GM12891 (cell line): ENCODE results near the gene LILRA6.
A peak's percentile ranks its signal among the peaks of the same experiment; 100 is the strongest.
"Not testable (repeated sequence)": the region's sequence is repeated elsewhere in the genome, so short reads cannot be mapped to it uniquely, and the experiment has no call there.

Experiments
- DNase-seq: peaks from one replicate; pipeline ENCODE4 v3.0.0; 2011; ENCODE audit warnings: low spot score; ENCODE audit not compliant: insufficient read length
- FAIRE-seq: peaks from 2 replicates; lab custom pipeline; 2011; peaks lifted over from hg19 to GRCh38; lab: Jason Lieb, UNC
- PAX5 ChIP-seq: IDR thresholded peaks from 2 replicates; pipeline ENCODE4 v1.6.1; 2011; ENCODE audit warnings: low read length, moderate library complexity, mild to moderate bottlenecking; ENCODE audit not compliant: insufficient read depth, severe bottlenecking
- POLR2A ChIP-seq: IDR thresholded peaks from 2 replicates; pipeline ENCODE4 v1.6.1; 2011; ENCODE audit warnings: low read depth, low read length, control low read depth
- POLR2AphosphoS5 ChIP-seq: IDR thresholded peaks from 2 replicates; pipeline ENCODE4 v1.6.1; 2011; ENCODE audit warnings: low read depth, low read length, control low read depth
- POU2F2 ChIP-seq: IDR thresholded peaks from 2 replicates; pipeline ENCODE4 v1.6.1; 2011; ENCODE audit warnings: low read depth, mild to moderate bottlenecking, control low read depth, low read length, moderate library complexity
- SPI1 ChIP-seq: IDR thresholded peaks from 2 replicates; pipeline ENCODE4 v1.6.1; 2011; ENCODE audit warnings: low read depth, low read length, control low read depth
- TAF1 ChIP-seq: IDR thresholded peaks from 2 replicates; pipeline ENCODE4 v1.6.1; 2011; ENCODE audit warnings: low read depth, low read length, control low read depth

LILRA6 gene

DNA sequence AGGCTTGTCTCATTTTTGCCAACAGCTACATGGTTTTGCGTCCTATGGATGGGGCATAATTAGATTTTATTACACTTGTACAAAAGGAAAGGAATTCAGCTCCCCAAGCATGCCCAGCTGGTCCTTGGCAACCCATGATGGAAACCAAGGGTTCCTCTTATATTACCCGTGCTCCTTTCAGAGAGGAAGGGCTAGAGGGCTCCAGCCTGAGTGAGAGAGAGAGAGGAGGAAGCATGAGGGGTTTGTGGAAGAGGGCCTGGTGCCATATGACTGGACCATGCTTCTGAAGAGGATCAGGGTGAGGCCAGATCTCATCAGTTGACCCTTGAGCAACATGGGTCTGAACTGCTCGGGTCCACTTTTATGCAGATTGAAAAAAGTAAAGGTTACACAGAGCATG is 45.5 kb downstream of the LILRA6 start:
- DNase-seq (no peak), FAIRE-seq (no peak)
- TF ChIP-seq PAX5: no peak

DNA sequence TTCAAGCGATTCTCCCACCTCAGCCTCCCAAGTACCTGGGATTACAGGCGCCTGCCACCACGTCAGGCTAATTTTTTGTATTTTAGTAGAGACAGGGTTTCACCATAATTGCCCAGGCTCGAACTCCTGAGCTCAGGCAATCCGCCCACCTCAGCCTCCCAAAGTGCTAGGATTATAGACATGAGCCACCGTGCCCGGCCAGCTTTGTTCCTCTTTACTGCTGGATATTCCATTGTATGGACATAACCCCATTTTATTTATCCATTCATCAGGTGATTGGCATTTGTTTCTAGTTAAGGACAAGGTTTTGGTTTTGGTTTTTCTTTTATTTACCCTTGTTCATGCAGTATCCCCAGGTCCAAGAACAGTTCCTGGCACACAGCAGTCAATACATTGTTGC is 46.1 kb downstream of the LILRA6 start:
- FAIRE-seq (no peak), DNase-seq (no peak)
- no peak for TF ChIP-seq PAX5
- no peak for TF ChIP-seq POU2F2
- TF ChIP-seq SPI1: no peak
- no peak for TF ChIP-seq TAF1
- TF ChIP-seq POLR2AphosphoS5: no peak
- TF ChIP-seq POLR2A: no peak

GRCh38 chr19:54194463-54194862 is 48.1 kb downstream of the LILRA6 start:
- FAIRE-seq, DNase-seq: not testable (repeated sequence)

GRCh38 chr19:54193011-54193410 is 49.6 kb downstream of the LILRA6 start:
- TF ChIP-seq POLR2AphosphoS5: no peak
- TF ChIP-seq POLR2A: no peak
- no peak for TF ChIP-seq PAX5
- TF ChIP-seq TAF1: no peak
- no peak for TF ChIP-seq POU2F2
- no peak for TF ChIP-seq SPI1
- DNase-seq (no peak), FAIRE-seq (no peak)

DNA sequence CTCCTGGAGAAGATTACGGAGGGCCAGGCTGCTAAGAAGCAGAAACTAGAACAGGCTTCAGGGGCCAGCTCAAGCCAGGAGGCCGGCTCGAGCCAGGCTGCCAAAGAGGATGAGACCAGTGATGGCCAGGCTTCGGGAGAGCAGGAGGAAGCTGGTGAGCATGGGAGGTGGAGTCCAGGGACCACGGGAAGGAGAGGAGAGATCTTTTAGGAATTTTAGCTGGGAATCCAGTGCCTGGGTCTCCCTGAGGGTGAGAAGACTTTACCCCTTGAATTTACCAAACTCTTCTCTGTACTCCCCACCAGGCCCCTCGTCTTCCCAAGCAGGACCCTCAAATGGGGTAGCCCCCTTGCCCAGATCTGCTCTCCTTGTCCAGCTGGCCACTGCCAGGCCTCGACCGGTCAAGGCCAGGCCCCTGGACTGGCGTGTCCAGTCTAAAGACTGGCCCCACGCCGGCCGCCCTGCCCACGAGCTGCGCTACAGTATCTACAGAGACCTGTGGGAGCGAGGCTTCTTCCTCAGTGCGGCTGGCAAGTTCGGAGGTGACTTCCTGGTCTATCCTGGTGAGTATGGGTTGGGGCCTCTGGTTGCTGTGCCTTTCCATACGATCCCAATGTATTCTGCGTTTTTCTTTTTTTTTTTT is 50.7 kb downstream of the LILRA6 start:
- TF ChIP-seq TAF1 (no peak), PAX5 (no peak), POLR2AphosphoS5 (no peak), POLR2A (no peak), POU2F2 (no peak), SPI1 (no peak)
- DNase-seq (no peak), FAIRE-seq (no peak)

DNA sequence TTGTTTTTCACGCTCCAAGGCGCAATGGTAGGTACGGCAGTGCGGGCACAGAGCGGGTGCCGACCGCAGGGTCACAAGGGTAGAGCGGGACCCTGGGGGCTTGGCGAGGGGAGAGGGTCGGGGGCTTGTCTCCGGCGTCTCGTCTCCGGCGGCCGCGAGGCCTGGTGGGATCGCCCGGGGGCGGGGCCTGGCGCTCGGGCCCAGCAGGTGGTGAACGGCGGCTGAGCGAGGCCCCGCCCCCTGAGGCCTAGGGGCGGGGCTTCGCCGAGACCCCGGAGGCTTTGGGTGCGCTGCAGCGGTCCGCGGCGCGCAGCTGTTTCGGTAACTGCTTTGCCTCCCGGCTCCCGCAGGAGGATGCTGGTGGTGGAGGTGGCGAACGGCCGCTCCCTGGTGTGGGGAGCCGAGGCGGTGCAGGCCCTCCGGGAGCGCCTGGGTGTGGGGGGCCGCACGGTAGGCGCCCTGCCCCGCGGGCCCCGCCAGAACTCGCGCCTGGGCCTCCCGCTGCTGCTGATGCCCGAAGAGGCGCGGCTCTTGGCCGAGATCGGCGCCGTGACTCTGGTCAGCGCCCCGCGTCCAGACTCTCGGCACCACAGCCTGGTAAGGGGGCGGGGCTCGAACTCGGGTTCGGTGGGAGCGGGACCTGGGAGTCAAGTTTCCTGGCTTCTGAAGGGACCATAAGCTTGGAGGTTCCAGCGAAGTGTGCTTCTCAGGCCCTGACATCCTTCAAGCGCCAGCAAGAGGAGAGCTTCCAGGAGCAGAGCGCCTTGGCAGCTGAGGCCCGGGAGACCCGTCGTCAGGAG is 51.4 kb downstream of the LILRA6 start, which contains the start of gene TSEN34:
Gene TSEN34, plus strand, starts transcription at position 298 of the 800 bp plus-strand sequence. Its CDS starts 57 bp downstream, at position 355.
- TF ChIP-seq POLR2AphosphoS5 (no peak), PAX5 (peak; percentile 54), SPI1 (no peak), POU2F2 (no peak), POLR2A (0 out of 2 replicates have a peak, but pooled peaks have one; percentile 14), TAF1 (0 out of 2 replicates have a peak, but pooled peaks have one; percentile 49)
- DNase-seq (peak; percentile 76), FAIRE-seq (peak; percentile 73)

DNA sequence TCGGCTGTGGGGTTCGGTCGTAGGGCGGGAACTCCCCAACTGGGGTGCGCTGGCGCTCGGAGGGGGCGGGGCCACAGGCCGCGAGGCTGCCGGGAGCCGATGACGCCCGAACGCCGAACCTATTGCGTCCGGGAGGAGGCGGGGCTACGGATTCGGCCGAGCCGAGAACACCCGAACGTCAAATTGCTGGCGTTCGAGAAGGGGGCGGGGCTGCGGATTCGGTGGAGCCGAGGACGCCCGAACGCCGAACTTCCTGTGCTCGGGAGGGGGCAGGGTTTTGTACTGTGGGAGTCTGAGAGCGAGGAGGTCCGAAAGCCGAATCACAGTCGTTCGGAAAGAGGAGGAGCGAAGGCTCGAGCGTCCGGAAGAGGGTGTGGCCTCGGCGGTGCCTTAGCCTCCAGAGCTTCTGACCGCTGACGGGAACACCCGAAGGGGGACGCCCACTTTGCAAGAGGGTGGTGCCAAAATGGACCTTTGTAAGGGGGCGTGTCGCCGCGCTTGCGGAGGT is 52.0 kb downstream of the LILRA6 start:
- TF ChIP-seq SPI1 (no peak), PAX5 (no peak), TAF1 (no peak), POLR2A (no peak; the same call in 1 of the 2 replicates)
- DNase-seq (peak; percentile 68), FAIRE-seq (no peak)

GRCh38 chr19:54189735-54190502 is 52.7 kb downstream of the LILRA6 start:
- peak; percentile 100 for FAIRE-seq
- TF ChIP-seq POLR2AphosphoS5: peak; percentile 84
- no peak for TF ChIP-seq PAX5
- TF ChIP-seq SPI1: peak; percentile 45
- peak; percentile 41; the same call in 1 of the 2 replicates for TF ChIP-seq TAF1
- TF ChIP-seq POU2F2: no peak
- TF ChIP-seq POLR2A: peak; percentile 79; the same call in 1 of the 2 replicates
- peak; percentile 70 for DNase-seq

GRCh38 chr19:54189145-54189734 is 53.4 kb downstream of the LILRA6 start, which contains the start of gene MBOAT7:
Gene MBOAT7, minus strand, starts transcription at chr19:54189580. Its CDS starts 1,072 bp downstream, at chr19:54188508.
- no peak for TF ChIP-seq POLR2AphosphoS5
- no peak for TF ChIP-seq SPI1
- TF ChIP-seq TAF1: no peak
- TF ChIP-seq POU2F2: no peak
- TF ChIP-seq POLR2A: no peak
- TF ChIP-seq PAX5: no peak
- FAIRE-seq (no peak), DNase-seq (peak; percentile 87)
